SK-N-SH treated with all-trans-retinoic acid at 6 μM for 48 hours (cell line): ENCODE data around the gene GPR62.

Source experiments
- TOX ChIP-seq: fragments of 250-450 bp; sonication (Bioruptor Pico); IDR thresholded peaks from 2 replicates; pipeline ENCODE4 v1.8.0; 2021; ENCODE audit warnings: mild to moderate bottlenecking, moderate library complexity, borderline replicate concordance
- ZFP3 ChIP-seq: fragments of 250-450 bp; sonication (Bioruptor Pico); IDR thresholded peaks from 2 replicates; pipeline ENCODE4 v1.5.0; 2020; ENCODE audit warnings: mild to moderate bottlenecking, moderate library complexity
- ZFP30 ChIP-seq: fragments of 450-650 bp; formaldehyde crosslinking; IDR thresholded peaks from 2 replicates; pipeline ENCODE4 v1.5.0; 2022; ENCODE audit warnings: mild to moderate bottlenecking, moderate library complexity
- TF ChIP-seq, protein P1 (sequence below): fragments of 250-450 bp; sonication (Bioruptor Pico); IDR thresholded peaks from 2 replicates; pipeline ENCODE4 v1.5.1; 2020; ENCODE audit warnings: low read depth, mild to moderate bottlenecking, moderate library complexity

DNA sequence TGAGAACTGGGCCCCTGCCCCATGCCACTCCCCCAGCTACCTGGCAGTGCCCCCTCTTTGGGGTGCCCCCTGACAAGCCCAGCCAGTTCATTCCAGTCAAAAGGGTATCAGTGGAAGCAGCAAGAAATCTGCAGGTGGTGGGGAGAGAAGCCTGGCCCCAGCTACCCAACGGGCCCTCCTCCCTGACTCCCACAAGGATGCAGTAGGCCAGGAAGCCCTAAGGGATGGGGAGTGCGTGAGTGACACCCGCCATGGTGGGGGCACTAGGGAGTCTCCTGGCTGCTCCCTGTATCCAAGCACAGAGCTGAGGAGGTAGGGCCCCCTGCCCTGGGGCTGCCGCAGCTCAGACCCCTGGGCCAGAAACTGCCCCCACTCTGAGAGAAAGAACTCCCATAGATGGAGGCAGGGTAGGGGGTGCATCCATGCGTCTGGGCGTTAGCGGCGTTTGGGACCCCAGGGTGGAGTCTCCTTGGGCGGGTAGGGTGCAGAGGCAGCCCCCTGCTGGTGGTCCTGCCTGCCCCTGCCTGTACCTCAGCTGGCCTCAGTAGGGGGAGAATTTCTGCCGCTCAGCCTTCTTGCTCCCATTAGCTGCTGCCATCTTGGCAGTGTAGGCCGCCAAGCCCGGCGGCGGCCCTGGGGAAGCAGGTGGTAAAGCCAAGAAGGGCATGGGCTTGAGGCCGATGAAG is 2.5 kb downstream of the GPR62 start:
- TF ChIP-seq ZFP30 (CRISPR knock-in tag) (no peak), TOX (CRISPR knock-in tag) (no peak), ZFP3 (CRISPR knock-in tag) (no peak)
- TF ChIP-seq, protein P1, sequence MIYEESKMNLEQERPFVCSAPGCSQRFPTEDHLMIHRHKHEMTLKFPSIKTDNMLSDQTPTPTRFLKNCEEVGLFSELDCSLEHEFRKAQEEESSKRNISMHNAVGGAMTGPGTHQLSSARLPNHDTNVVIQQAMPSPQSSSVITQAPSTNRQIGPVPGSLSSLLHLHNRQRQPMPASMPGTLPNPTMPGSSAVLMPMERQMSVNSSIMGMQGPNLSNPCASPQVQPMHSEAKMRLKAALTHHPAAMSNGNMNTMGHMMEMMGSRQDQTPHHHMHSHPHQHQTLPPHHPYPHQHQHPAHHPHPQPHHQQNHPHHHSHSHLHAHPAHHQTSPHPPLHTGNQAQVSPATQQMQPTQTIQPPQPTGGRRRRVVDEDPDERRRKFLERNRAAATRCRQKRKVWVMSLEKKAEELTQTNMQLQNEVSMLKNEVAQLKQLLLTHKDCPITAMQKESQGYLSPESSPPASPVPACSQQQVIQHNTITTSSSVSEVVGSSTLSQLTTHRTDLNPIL: no peak
